HCT116 (cell line): ENCODE measurements around the gene SGMS1. TPM values are rescaled to one million over a fixed set of nuclear protein-coding genes. Genes with fewer than 3 reads are reported as not detected.

ENCODE experiments used
- ATAC-seq: fragments of 200-7000 bp; cut with Tn5 transposase; 2 replicates; pipeline ENCODE4 v1.9.1; 2020; ENCODE audit warnings: mild to moderate bottlenecking, moderate library complexity
- BruUV-seq: library from RNA; stranded (reverse); fragments of 400-500 nt; replicated peaks from 2 replicates; lab custom pipeline; 2021; lab: Mats Ljungman, UMichigan
- CTCF ChIA-PET: fragments of 300-600 bp; sonication (Branson Sonifier 250); formaldehyde crosslinking; loops from one replicate; lab custom pipeline; 2021; ENCODE audit warnings: antibody characterized with exemption; lab: Charles Lee
- POLR2A ChIA-PET: fragments of 300-600, 350-600 bp; sonication (Branson Sonifier 250); formaldehyde crosslinking; loops from one replicate; lab custom pipeline; 2021; ENCODE audit warnings: antibody characterized with exemption; lab: Charles Lee
- RAD21 ChIA-PET, 2 experiments: fragments of 300-600 bp; sonication (Branson Sonifier 250); formaldehyde crosslinking; loops; one replicate each; lab custom pipeline; 2023; ENCODE audit warnings: low total read pairs in 2 of 2; ENCODE audit not compliant: uncharacterized antibody in 2 of 2, unreplicated experiment in 2 of 2, low non-redundant PET in 1 of 2; lab: Charles Lee
- DNase-seq: peaks from one replicate; pipeline ENCODE4 v3.0.0-alpha.2; 2010; ENCODE audit warnings: low read depth, low spot score
- H2AFZ ChIP-seq: fragments of 200-600 bp; shearing (Covaris generic), sonication (generic); 2 replicates; pipeline ENCODE4 v1.6.1; 2017; ENCODE audit warnings: low read depth, mixed run types, mixed read lengths, antibody characterized with exemption, low read length; ENCODE audit not compliant: poor library complexity, severe bottlenecking
- H3K27ac ChIP-seq: 2 replicates; pipeline ENCODE4 v1.5.1; 2012; ENCODE audit warnings: low read depth, low read length
- H3K27me3 ChIP-seq: fragments of 200-600 bp; sonication (generic); 2 replicates; pipeline ENCODE4 v1.6.1; 2016; ENCODE audit warnings: mixed run types, low read length, mixed read lengths; ENCODE audit not compliant: insufficient read depth
- H3K36me3 ChIP-seq, 2 experiments: fragments of 200-500 bp in 1 of 2; fragments of 200-600 bp in 1 of 2; sonication (Bioruptor generic) in 1 of 2; sonication (generic) in 1 of 2; 2 replicates each; pipeline versions ENCODE4 v1.5.1 to v1.6.1; 2014 to 2016; ENCODE audit warnings: low read length in 2 of 2, inconsistent platforms in 1 of 2, mixed read lengths in 1 of 2, mixed run types in 1 of 2; ENCODE audit not compliant: insufficient read depth in 2 of 2, control insufficient read depth in 1 of 2
- H3K4me1 ChIP-seq, 2 experiments: fragments of 200-600 bp in 1 of 2; sonication (generic) in 1 of 2; 2 replicates each; pipeline versions ENCODE4 v1.5.1 to v1.6.1; 2012 to 2017; ENCODE audit warnings: low read length in 2 of 2, inconsistent platforms in 1 of 2, mild to moderate bottlenecking in 1 of 2, mixed read lengths in 1 of 2, mixed run types in 1 of 2, moderate library complexity in 1 of 2; ENCODE audit not compliant: insufficient read depth in 2 of 2, control insufficient read depth in 1 of 2
- H3K4me2 ChIP-seq: fragments of 200-600 bp; sonication (generic); 2 replicates; pipeline ENCODE4 v1.6.1; 2017; ENCODE audit warnings: mixed run types, low read length, mixed read lengths
- H3K4me3 ChIP-seq, 2 experiments: fragments of 200-600 bp in 1 of 2; sonication (generic) in 1 of 2; replicated peaks in 1 of 2; 2 replicates each; pipeline ENCODE4 v1.5.1; 2011 to 2016; ENCODE audit warnings: low read length in 2 of 2, control low read depth in 1 of 2, low read depth in 1 of 2, mild to moderate bottlenecking in 1 of 2, mixed read lengths in 1 of 2, mixed run types in 1 of 2
- H3K79me2 ChIP-seq: fragments of 200-600 bp; sonication (generic); 2 replicates; pipeline ENCODE4 v1.6.1; 2017; ENCODE audit warnings: mild to moderate bottlenecking, mixed run types, low read length, moderate library complexity, mixed read lengths; ENCODE audit not compliant: insufficient read depth
- H3K9ac ChIP-seq: fragments of 200-600 bp; sonication (generic); 2 replicates; pipeline ENCODE4 v1.6.1; 2016; ENCODE audit warnings: low read length, mixed read lengths
- H3K9me2 ChIP-seq: fragments of 200-600 bp; sonication (generic), shearing (Covaris generic); 2 replicates; pipeline ENCODE4 v1.6.1; 2017; ENCODE audit warnings: mixed run types, mild to moderate bottlenecking, moderate library complexity; ENCODE audit not compliant: insufficient read depth
- H3K9me3 ChIP-seq, 2 experiments: fragments of 200-500 bp in 1 of 2; fragments of 200-600 bp in 1 of 2; sonication (Bioruptor generic) in 1 of 2; sonication (generic) in 1 of 2; 2 replicates each; pipeline ENCODE4 v1.6.1; 2014 to 2017; ENCODE audit warnings: low read length in 2 of 2, mixed read lengths in 2 of 2, inconsistent platforms in 1 of 2, low read depth in 1 of 2, mild to moderate bottlenecking in 1 of 2, mixed run types in 1 of 2, moderate library complexity in 1 of 2; ENCODE audit not compliant: control insufficient read depth in 1 of 2, insufficient read depth in 1 of 2
- H4K20me1 ChIP-seq: fragments of 200-600 bp; sonication (generic), shearing (Covaris generic); 2 replicates; pipeline ENCODE4 v1.6.1; 2017; ENCODE audit warnings: mixed run types, mild to moderate bottlenecking, moderate library complexity; ENCODE audit not compliant: insufficient read depth
- CBX3 ChIP-seq: IDR thresholded peaks from 2 replicates; pipeline ENCODE4 v1.6.1; 2012; ENCODE audit warnings: low read depth
- POLR2A ChIP-seq: IDR thresholded peaks from 2 replicates; pipeline ENCODE4 v1.7.0; 2011; ENCODE audit warnings: borderline replicate concordance; ENCODE audit not compliant: insufficient read depth, insufficient read length; ENCODE audit errors: extremely low read depth
- TCF7L2 ChIP-seq: IDR thresholded peaks from 2 replicates; pipeline ENCODE4 v1.7.0; 2011; ENCODE audit warnings: borderline replicate concordance, inconsistent platforms; ENCODE audit not compliant: insufficient read depth, insufficient read length; ENCODE audit errors: extremely low read depth
- ZNF274 ChIP-seq: fragments of 200-500 bp; sonication (Bioruptor generic); IDR thresholded peaks from 2 replicates; pipeline ENCODE4 v1.6.1; 2014; ENCODE audit warnings: mild to moderate bottlenecking, low read depth, low read length, inconsistent platforms
- intact Hi-C: fragments of 100-400 bp; cut with micrococcal nuclease; formaldehyde crosslinking; loops from 2 replicates; pipeline ENCODE4 v1.10.0; 2022
- total RNA-seq: library from RNA; stranded (reverse); gene quantifications from one replicate; pipeline ENCODE4 v1.2.1, GENCODE V29; 2021; ENCODE audit not compliant: unreplicated experiment
- TF ChIP-seq, protein P1 (sequence below): IDR thresholded peaks from 2 replicates; pipeline ENCODE4 v1.6.1; 2011; ENCODE audit warnings: mild to moderate bottlenecking, low read length, moderate library complexity; ENCODE audit not compliant: insufficient replicate concordance; ENCODE audit errors: extremely low read depth
- TF ChIP-seq, protein P2 (sequence below): IDR thresholded peaks from 2 replicates; pipeline ENCODE4 v1.6.1; 2012

The SGMS1 gene
- total RNA-seq, 1 experiment from 2014 or later, result 29.1 TPM

DNA sequence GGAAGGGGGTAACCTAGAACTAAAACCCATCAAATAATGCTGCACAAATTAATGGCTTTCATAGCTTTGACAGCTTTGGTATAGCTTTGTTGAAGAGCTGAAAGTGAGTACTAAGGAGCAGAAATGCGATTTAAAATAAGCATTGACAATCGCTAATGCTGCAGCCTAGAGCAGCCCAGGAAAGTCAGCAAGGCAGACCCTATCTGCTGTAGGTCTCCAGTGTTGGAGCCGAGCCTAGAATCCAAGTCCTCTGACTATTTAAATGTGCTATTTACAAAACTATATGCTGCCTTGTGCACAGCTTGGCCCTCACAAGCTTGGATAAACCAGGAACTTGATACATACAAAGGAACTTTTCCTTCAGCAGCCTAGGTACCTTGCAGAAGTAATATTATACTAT, 307.6 kb downstream of the SGMS1 start:
- H3K9me3 ChIP-seq, result no peaks in the 10 kb centered on the region
- no peaks in the 10 kb centered on the region for H3K4me1 ChIP-seq
- DNase-seq, result no peak
- no peaks in the 10 kb centered on the region for H3K9me2 ChIP-seq
- H4K20me1 ChIP-seq, result no peaks in the 10 kb centered on the region
- no peaks in the 10 kb centered on the region for H3K36me3 ChIP-seq
- no peak overlapping the region for H3K4me3 ChIP-seq
- no peaks in the 10 kb centered on the region for H3K79me2 ChIP-seq
- TF ChIP-seq TCF7L2, result no peak
- TF ChIP-seq POLR2A, result no peak
- TF ChIP-seq CBX3, result no peak
- TF ChIP-seq ZNF274, result no peak
- TF ChIP-seq, all 23 proteins: peak for 0
- H3K27me3 ChIP-seq, result no peaks in the 10 kb centered on the region
- H3K4me2 ChIP-seq, result no peak overlapping the region
- H3K9ac ChIP-seq, result no peak overlapping the region
- no peak for ATAC-seq
- POLR2A ChIA-PET, result no interaction called here
- no peak overlapping the region for H3K27ac ChIP-seq
- intact Hi-C loops, result no loop called here
- H2AFZ ChIP-seq, result no peak overlapping the region
- no TSS peak for BruUV-seq
- RAD21 ChIA-PET, result no interaction called here
- CTCF ChIA-PET, result no interaction called here

DNA sequence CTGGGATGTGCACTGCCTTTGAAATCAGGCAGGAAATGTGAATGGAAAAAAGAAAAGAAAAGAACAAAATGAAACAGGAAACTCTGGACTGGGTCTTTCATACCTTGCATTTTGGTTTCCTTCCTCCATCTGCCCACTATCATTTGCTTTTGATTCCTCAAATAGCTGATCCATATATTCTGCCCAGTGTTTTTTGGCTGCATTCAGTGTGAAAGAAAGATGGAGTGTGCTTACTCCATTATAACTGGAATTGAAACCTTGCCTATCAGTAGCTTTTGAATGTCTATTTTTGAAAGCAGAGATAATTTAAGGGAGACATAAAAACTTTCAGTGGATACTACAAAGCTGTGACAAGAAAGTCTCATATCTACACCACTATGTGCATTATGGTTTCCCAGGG, 308.3 kb downstream of the SGMS1 start:
- DNase-seq (no peak), ATAC-seq (no peak)
- H3K36me3 ChIP-seq, result no peaks in the 10 kb centered on the region
- RAD21 ChIA-PET, result no interaction called here
- intact Hi-C loops, result no loop called here
- H3K9me3 ChIP-seq, result no peaks in the 10 kb centered on the region
- TF ChIP-seq, protein P1, sequence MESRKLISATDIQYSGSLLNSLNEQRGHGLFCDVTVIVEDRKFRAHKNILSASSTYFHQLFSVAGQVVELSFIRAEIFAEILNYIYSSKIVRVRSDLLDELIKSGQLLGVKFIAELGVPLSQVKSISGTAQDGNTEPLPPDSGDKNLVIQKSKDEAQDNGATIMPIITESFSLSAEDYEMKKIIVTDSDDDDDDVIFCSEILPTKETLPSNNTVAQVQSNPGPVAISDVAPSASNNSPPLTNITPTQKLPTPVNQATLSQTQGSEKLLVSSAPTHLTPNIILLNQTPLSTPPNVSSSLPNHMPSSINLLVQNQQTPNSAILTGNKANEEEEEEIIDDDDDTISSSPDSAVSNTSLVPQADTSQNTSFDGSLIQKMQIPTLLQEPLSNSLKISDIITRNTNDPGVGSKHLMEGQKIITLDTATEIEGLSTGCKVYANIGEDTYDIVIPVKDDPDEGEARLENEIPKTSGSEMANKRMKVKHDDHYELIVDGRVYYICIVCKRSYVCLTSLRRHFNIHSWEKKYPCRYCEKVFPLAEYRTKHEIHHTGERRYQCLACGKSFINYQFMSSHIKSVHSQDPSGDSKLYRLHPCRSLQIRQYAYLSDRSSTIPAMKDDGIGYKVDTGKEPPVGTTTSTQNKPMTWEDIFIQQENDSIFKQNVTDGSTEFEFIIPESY, result no peak
- TF ChIP-seq POLR2A (no peak), ZNF274 (no peak)
- TF ChIP-seq, protein P2, sequence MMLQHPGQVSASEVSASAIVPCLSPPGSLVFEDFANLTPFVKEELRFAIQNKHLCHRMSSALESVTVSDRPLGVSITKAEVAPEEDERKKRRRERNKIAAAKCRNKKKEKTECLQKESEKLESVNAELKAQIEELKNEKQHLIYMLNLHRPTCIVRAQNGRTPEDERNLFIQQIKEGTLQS, result no peak
- POLR2A ChIA-PET, result no interaction called here
- no peak overlapping the region for H3K4me3 ChIP-seq
- no peak overlapping the region for H3K9ac ChIP-seq
- no peaks in the 10 kb centered on the region for H4K20me1 ChIP-seq
- H3K79me2 ChIP-seq, result no peaks in the 10 kb centered on the region
- H3K27me3 ChIP-seq, result no peaks in the 10 kb centered on the region
- BruUV-seq, result no TSS peak
- no peak overlapping the region for H3K4me2 ChIP-seq
- no peak overlapping the region for H3K27ac ChIP-seq
- CTCF ChIA-PET, result interaction anchor here (1.2 kb wide), 1 partner anchor 39 kb away, joined by 3 read pairs; no protein-coding TSS in a partner anchor
- H3K4me1 ChIP-seq, result no peaks in the 10 kb centered on the region
- H3K9me2 ChIP-seq, result no peaks in the 10 kb centered on the region
- H2AFZ ChIP-seq, result no peak overlapping the region
